ENCODE measurements around the gene FARSA. TPM values are rescaled to one million over a fixed set of nuclear protein-coding genes. Genes with fewer than 3 reads are reported as not detected.

FARSA gene
- total RNA-seq, 1 donor from 2014 or later = 71.6 TPM

- Mint-ChIP-seq H3K9me3 (ENCODE audit: unreplicated experiment) (peaks cover 3% of the 10 kb centered on the region), H3K4me1 (ENCODE audit: low read depth, unreplicated experiment) (peaks cover 5% of the 10 kb centered on the region), H3K27ac (ENCODE audit: unreplicated experiment) (peak within 1 kb of the TSS; percentile 59), H3K27me3 (ENCODE audit: unreplicated experiment) (peaks cover 11% of the 10 kb centered on the region), H3K36me3 (ENCODE audit: unreplicated experiment) (no peaks in the 10 kb centered on the region), H3K4me3 (ENCODE audit: unreplicated experiment) (no peak within 1 kb of the TSS)
- no peak for TF ChIP-seq CTCF (IDR thresholded peaks at IDR 0.05; ENCODE audit: partially characterized antibody, unreplicated experiment)
- no peak for DNase-seq
Observed at GRCh38 chr19:12969292-12969988, 35.9 kb upstream of the FARSA start, which contains the start of gene DAND5. TSS of gene DAND5 (plus strand) at chr19:12969576. CDS start at chr19:12969661, 85 bp downstream.

- Mint-ChIP-seq H3K4me3 (ENCODE audit: unreplicated experiment) (no peak overlapping the region), H3K9me3 (ENCODE audit: unreplicated experiment) (peaks cover 2% of the 10 kb centered on the region), H3K4me1 (ENCODE audit: low read depth, unreplicated experiment) (no peaks in the 10 kb centered on the region), H3K27me3 (ENCODE audit: unreplicated experiment) (peaks cover 9% of the 10 kb centered on the region), H3K27ac (ENCODE audit: unreplicated experiment) (no peak overlapping the region), H3K36me3 (ENCODE audit: unreplicated experiment) (no peaks in the 10 kb centered on the region)
- no peak for TF ChIP-seq CTCF (IDR thresholded peaks at IDR 0.05; ENCODE audit: partially characterized antibody, unreplicated experiment)
- no peak for DNase-seq
Observed at GRCh38 chr19:12967907-12968306, 34.4 kb upstream of the FARSA start.

- Mint-ChIP-seq H3K36me3 (ENCODE audit: unreplicated experiment) (no peaks in the 10 kb centered on the region), H3K4me3 (ENCODE audit: unreplicated experiment) (peak overlapping the region; percentile 69), H3K9me3 (ENCODE audit: unreplicated experiment) (peaks cover 3% of the 10 kb centered on the region), H3K4me1 (ENCODE audit: low read depth, unreplicated experiment) (no peaks in the 10 kb centered on the region), H3K27me3 (ENCODE audit: unreplicated experiment) (peaks cover 9% of the 10 kb centered on the region), H3K27ac (ENCODE audit: unreplicated experiment) (peak overlapping the region; percentile 83)
- no peak for DNase-seq
- no peak for TF ChIP-seq CTCF (IDR thresholded peaks at IDR 0.05; ENCODE audit: partially characterized antibody, unreplicated experiment)
Observed at GRCh38 chr19:12965812-12966135, 32.3 kb upstream of the FARSA start.

- peaks cover 3% of the 10 kb centered on the region for H3K9me3 Mint-ChIP-seq (ENCODE audit: unreplicated experiment)
Observed at GRCh38 chr19:12965017-12965811, 31.7 kb upstream of the FARSA start.

More at GRCh38 chr19:12965017-12965811, 31.7 kb upstream of the FARSA start:
- no peaks in the 10 kb centered on the region for H3K4me1 Mint-ChIP-seq (ENCODE audit: low read depth, unreplicated experiment)
- peaks cover 5% of the 10 kb centered on the region for H3K27me3 Mint-ChIP-seq (ENCODE audit: unreplicated experiment)
- peak; percentile 91 for DNase-seq
- TF ChIP-seq CTCF (IDR thresholded peaks at IDR 0.05; ENCODE audit: partially characterized antibody, unreplicated experiment) = peak; percentile 97
- H3K4me3 Mint-ChIP-seq (ENCODE audit: unreplicated experiment) = peak overlapping the region; percentile 85
- H3K27ac Mint-ChIP-seq (ENCODE audit: unreplicated experiment) = peak overlapping the region; percentile 83
- no peaks in the 10 kb centered on the region for H3K36me3 Mint-ChIP-seq (ENCODE audit: unreplicated experiment)

All from glutamatergic neuron (in vitro differentiated cells).